ENCODE measurements around the gene NFE2. TPM values are rescaled to one million over a fixed set of nuclear protein-coding genes. Genes with fewer than 3 reads are reported as not detected.
A peak's percentile ranks its signal among the peaks of the same experiment; 100 is the strongest.

Gene NFE2
- polyA plus RNA-seq (2013, experiment 1 of 2): 0.12 TPM
- polyA plus RNA-seq (2013, experiment 2 of 2): 0.10 TPM

- Histone ChIP-seq H4K91ac (ENCODE audit: low read length) (no peak within 1 kb of the TSS), H2AK5ac (ENCODE audit: low read length, severe bottlenecking) (no peak within 1 kb of the TSS), H3K23ac (ENCODE audit: low read length in 2 of 2) (no peak within 1 kb of the TSS), H3K9me3 (ENCODE audit: control insufficient read depth, low read length) (no peaks in the 10 kb centered on the region), H3K36me3 (ENCODE audit: control insufficient read depth in 1 of 2, insufficient read depth in 2 of 2, low read depth in 1 of 2, low read length in 2 of 2) (no peaks in the 10 kb centered on the region), H3K9ac (ENCODE audit: low read length) (peak within 1 kb of the TSS; percentile 57), H4K8ac (ENCODE audit: low read length) (peak within 1 kb of the TSS; percentile 47), H2BK5ac (ENCODE audit: low read depth, low read length, poor library complexity, severe bottlenecking) (no peak within 1 kb of the TSS), H3K4me2 (ENCODE audit: low read length, poor library complexity, severe bottlenecking) (peak within 1 kb of the TSS; percentile 67), H2BK120ac (ENCODE audit: low read depth, low read length) (no peak within 1 kb of the TSS), H3K4ac (ENCODE audit: low read depth in 1 of 2, low read length in 2 of 2) (no peak within 1 kb of the TSS), H3K18ac (ENCODE audit: low read depth in 1 of 2, low read length in 2 of 2) (no peak within 1 kb of the TSS), H3K4me1 (ENCODE audit: control insufficient read depth, insufficient read depth, low read depth, low read length) (peaks cover 14% of the 10 kb centered on the region), H2BK15ac (ENCODE audit: low read depth, poor library complexity, severe bottlenecking) (peak within 1 kb of the TSS; percentile 36), H3K27me3 (ENCODE audit: control insufficient read depth in 1 of 2, insufficient read depth in 1 of 2, low read length in 2 of 2) (peaks cover 18 to 41% of the 10 kb centered on the region in 2 experiments), H3K4me3 (ENCODE audit: insufficient read depth in 1 of 2, low read depth in 1 of 2, low read length in 2 of 2) (peak within 1 kb of the TSS; percentile 26 to 63), H2AFZ (ENCODE audit: low read depth, low read length) (peak within 1 kb of the TSS; percentile 49), H3K27ac (ENCODE audit: low read length, poor library complexity, severe bottlenecking) (no peak within 1 kb of the TSS), H2BK12ac (ENCODE audit: low read length in 2 of 2) (peak within 1 kb of the TSS in 1 of 2 experiments; percentile 49), H3K79me1 (replicated peaks; ENCODE audit: low read length, poor library complexity, severe bottlenecking) (no peaks in the 10 kb centered on the region), H3K14ac (ENCODE audit: low read length in 2 of 2) (no peak within 1 kb of the TSS)
- DNase-seq: peak; percentile 78
- 3% methylated on average over 24 of the region's 26 CpGs for WGBS
These were observed at the start of gene NFE2 for GRCh38 chr12:54300732-54301427. Gene NFE2 (minus strand): TSS chr12:54301015. CDS start chr12:54295248, 5,767 bp downstream.

DNA sequence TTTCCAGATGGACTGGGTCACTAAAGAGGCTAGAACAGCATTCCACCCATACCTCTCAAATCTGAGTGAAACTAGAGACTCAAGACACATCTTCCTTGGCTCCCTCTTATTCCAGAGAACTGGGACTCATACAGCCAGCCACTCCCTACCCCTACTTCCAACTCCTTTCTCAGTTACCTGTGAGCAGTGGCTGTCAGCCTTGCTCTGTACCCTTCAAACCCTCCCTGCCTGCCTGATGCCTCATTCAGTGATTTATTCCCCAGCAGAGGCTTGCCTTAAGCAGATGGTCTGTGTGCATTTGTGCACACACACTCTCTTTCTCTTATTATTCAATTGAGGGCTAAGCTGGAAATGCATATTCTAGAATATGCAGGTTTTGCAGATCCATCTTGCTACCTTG, 48.9 kb upstream of the NFE2 start:
- H4K91ac ChIP-seq (ENCODE audit: low read length): no peak overlapping the region
- no peak overlapping the region for H2BK5ac ChIP-seq (ENCODE audit: low read depth, low read length, poor library complexity, severe bottlenecking)
- H3K18ac ChIP-seq (ENCODE audit: low read depth in 1 of 2, low read length in 2 of 2): no peak overlapping the region
- no peak overlapping the region for H3K23ac ChIP-seq (ENCODE audit: low read length in 2 of 2)
- no peak overlapping the region for H3K4me2 ChIP-seq (ENCODE audit: low read length, poor library complexity, severe bottlenecking)
- no peak overlapping the region for H2BK120ac ChIP-seq (ENCODE audit: low read depth, low read length)
- H3K14ac ChIP-seq (ENCODE audit: low read length in 2 of 2): no peak overlapping the region
- H4K8ac ChIP-seq (ENCODE audit: low read length): no peak overlapping the region
- no peak overlapping the region for H3K4ac ChIP-seq (ENCODE audit: low read depth in 1 of 2, low read length in 2 of 2)
- H3K9ac ChIP-seq (ENCODE audit: low read length): no peak overlapping the region
- H2AFZ ChIP-seq (ENCODE audit: low read depth, low read length): no peak overlapping the region
- DNase-seq: no peak
- no peak overlapping the region for H2BK12ac ChIP-seq (ENCODE audit: low read length in 2 of 2)
- no peak overlapping the region for H3K4me3 ChIP-seq (ENCODE audit: insufficient read depth in 1 of 2, low read depth in 1 of 2, low read length in 2 of 2)
- H2BK15ac ChIP-seq (ENCODE audit: low read depth, poor library complexity, severe bottlenecking): no peak overlapping the region
- no peaks in the 10 kb centered on the region for H3K27me3 ChIP-seq (ENCODE audit: control insufficient read depth in 1 of 2, insufficient read depth in 1 of 2, low read length in 2 of 2)
- peaks cover 13% of the 10 kb centered on the region for H3K4me1 ChIP-seq (ENCODE audit: control insufficient read depth, insufficient read depth, low read depth, low read length)
- no peak overlapping the region for H2AK5ac ChIP-seq (ENCODE audit: low read length, severe bottlenecking)
- H3K79me1 ChIP-seq (replicated peaks; ENCODE audit: low read length, poor library complexity, severe bottlenecking): peaks cover 8% of the 10 kb centered on the region
- no peaks in the 10 kb centered on the region for H3K9me3 ChIP-seq (ENCODE audit: control insufficient read depth, low read length)
- H3K27ac ChIP-seq (ENCODE audit: low read length, poor library complexity, severe bottlenecking): no peak overlapping the region
- peaks cover 48 to 69% of the 10 kb centered on the region in 2 experiments for H3K36me3 ChIP-seq (ENCODE audit: control insufficient read depth in 1 of 2, insufficient read depth in 2 of 2, low read depth in 1 of 2, low read length in 2 of 2)

- H2AFZ ChIP-seq (ENCODE audit: low read depth, low read length): no peak overlapping the region
These were observed 48.2 kb upstream of the NFE2 start for GRCh38 chr12:54349036-54349435.

DNA sequence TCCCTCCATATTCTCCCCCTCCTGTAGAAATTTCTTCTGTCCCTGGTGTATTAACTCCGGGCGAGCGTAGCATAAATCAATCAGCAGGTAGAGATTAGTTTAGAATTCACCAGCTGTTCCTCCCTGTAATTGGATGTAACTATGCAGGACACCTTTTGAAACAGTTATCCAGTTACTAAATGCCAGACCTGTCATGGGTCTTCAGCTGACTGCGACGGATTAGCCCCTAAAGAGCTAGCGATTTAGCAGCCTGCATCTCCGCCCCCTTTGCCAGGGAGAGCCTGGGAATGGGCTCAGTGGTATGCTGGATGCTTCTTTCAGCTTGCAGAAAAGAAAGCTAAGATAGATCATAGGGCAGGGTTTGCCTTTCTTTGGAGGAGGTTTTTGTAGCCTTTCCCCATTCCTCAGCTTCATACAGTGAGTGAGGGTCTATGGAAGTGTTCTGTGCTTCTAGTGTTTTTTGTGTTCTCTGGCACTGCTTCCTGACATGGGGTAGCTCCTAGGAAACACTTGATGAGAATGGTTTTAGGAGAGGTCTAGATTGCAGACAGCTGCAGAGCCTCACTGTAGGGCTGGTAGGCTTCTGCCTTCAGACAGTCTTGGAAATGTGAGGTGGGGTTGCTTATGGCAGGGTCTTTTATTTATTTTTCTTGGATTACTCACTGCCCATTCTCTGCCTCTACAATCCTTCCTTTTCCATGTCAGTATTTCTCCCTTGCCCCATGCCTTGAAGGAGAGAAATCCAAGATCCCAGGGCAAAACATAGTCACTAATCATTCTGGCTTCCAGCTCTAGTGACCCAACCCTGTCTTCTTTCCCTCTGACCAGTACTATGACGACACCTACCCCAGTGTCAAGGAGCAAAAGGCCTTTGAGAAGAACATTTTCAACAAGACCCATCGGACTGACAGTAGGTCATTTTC, 40.8 kb upstream of the NFE2 start:
- no peak overlapping the region for H2BK5ac ChIP-seq (ENCODE audit: low read depth, low read length, poor library complexity, severe bottlenecking)
- no peaks in the 10 kb centered on the region for H3K4me1 ChIP-seq (ENCODE audit: control insufficient read depth, insufficient read depth, low read depth, low read length)

More at GRCh38 chr12:54349036-54349435, 48.2 kb upstream of the NFE2 start:
- no peak overlapping the region for H3K14ac ChIP-seq (ENCODE audit: low read length in 2 of 2)
- H3K27me3 ChIP-seq (ENCODE audit: control insufficient read depth in 1 of 2, insufficient read depth in 1 of 2, low read length in 2 of 2): no peaks in the 10 kb centered on the region
- H3K27ac ChIP-seq (ENCODE audit: low read length, poor library complexity, severe bottlenecking): no peak overlapping the region
- peaks cover 52 to 71% of the 10 kb centered on the region in 2 experiments for H3K36me3 ChIP-seq (ENCODE audit: control insufficient read depth in 1 of 2, insufficient read depth in 2 of 2, low read depth in 1 of 2, low read length in 2 of 2)
- H2AK5ac ChIP-seq (ENCODE audit: low read length, severe bottlenecking): no peak overlapping the region
- no peak overlapping the region for H4K8ac ChIP-seq (ENCODE audit: low read length)
- peaks cover 13% of the 10 kb centered on the region for H3K4me1 ChIP-seq (ENCODE audit: control insufficient read depth, insufficient read depth, low read depth, low read length)
- H3K79me1 ChIP-seq (replicated peaks; ENCODE audit: low read length, poor library complexity, severe bottlenecking): peaks cover 8% of the 10 kb centered on the region
- H3K18ac ChIP-seq (ENCODE audit: low read depth in 1 of 2, low read length in 2 of 2): no peak overlapping the region
- no peak overlapping the region for H3K4ac ChIP-seq (ENCODE audit: low read depth in 1 of 2, low read length in 2 of 2)
- no peak overlapping the region for H3K23ac ChIP-seq (ENCODE audit: low read length in 2 of 2)
- H2BK5ac ChIP-seq (ENCODE audit: low read depth, low read length, poor library complexity, severe bottlenecking): no peak overlapping the region
- H3K9me3 ChIP-seq (ENCODE audit: control insufficient read depth, low read length): no peaks in the 10 kb centered on the region
- no peak overlapping the region for H2BK12ac ChIP-seq (ENCODE audit: low read length in 2 of 2)
- no peak overlapping the region for H2BK120ac ChIP-seq (ENCODE audit: low read depth, low read length)
- H3K4me2 ChIP-seq (ENCODE audit: low read length, poor library complexity, severe bottlenecking): no peak overlapping the region
- H4K91ac ChIP-seq (ENCODE audit: low read length): no peak overlapping the region
- H2BK15ac ChIP-seq (ENCODE audit: low read depth, poor library complexity, severe bottlenecking): no peak overlapping the region
- H3K4me3 ChIP-seq (ENCODE audit: insufficient read depth in 1 of 2, low read depth in 1 of 2, low read length in 2 of 2): no peak overlapping the region
- DNase-seq: no peak
- H3K9ac ChIP-seq (ENCODE audit: low read length): no peak overlapping the region
- 95% methylated on average over 4 of the region's 4 CpGs for WGBS

More for the DNA sequence above, 40.8 kb upstream of the NFE2 start:
- Histone ChIP-seq H3K14ac (ENCODE audit: low read length in 2 of 2) (no peak overlapping the region), H3K27ac (ENCODE audit: low read length, poor library complexity, severe bottlenecking) (no peak overlapping the region), H3K79me1 (replicated peaks; ENCODE audit: low read length, poor library complexity, severe bottlenecking) (peaks cover 41% of the 10 kb centered on the region), H3K4me3 (ENCODE audit: insufficient read depth in 1 of 2, low read depth in 1 of 2, low read length in 2 of 2) (no peak overlapping the region), H2AK5ac (ENCODE audit: low read length, severe bottlenecking) (no peak overlapping the region), H3K36me3 (ENCODE audit: control insufficient read depth in 1 of 2, insufficient read depth in 2 of 2, low read depth in 1 of 2, low read length in 2 of 2) (peaks cover 29 to 59% of the 10 kb centered on the region in 2 experiments), H2BK15ac (ENCODE audit: low read depth, poor library complexity, severe bottlenecking) (no peak overlapping the region), H3K18ac (ENCODE audit: low read depth in 1 of 2, low read length in 2 of 2) (no peak overlapping the region), H4K91ac (ENCODE audit: low read length) (no peak overlapping the region), H3K9ac (ENCODE audit: low read length) (no peak overlapping the region), H2BK12ac (ENCODE audit: low read length in 2 of 2) (no peak overlapping the region), H3K4me2 (ENCODE audit: low read length, poor library complexity, severe bottlenecking) (no peak overlapping the region), H3K23ac (ENCODE audit: low read length in 2 of 2) (no peak overlapping the region), H2AFZ (ENCODE audit: low read depth, low read length) (no peak overlapping the region), H3K4ac (ENCODE audit: low read depth in 1 of 2, low read length in 2 of 2) (no peak overlapping the region), H2BK120ac (ENCODE audit: low read depth, low read length) (no peak overlapping the region), H3K27me3 (ENCODE audit: control insufficient read depth in 1 of 2, insufficient read depth in 1 of 2, low read length in 2 of 2) (no peaks in the 10 kb centered on the region), H3K9me3 (ENCODE audit: control insufficient read depth, low read length) (no peaks in the 10 kb centered on the region), H4K8ac (ENCODE audit: low read length) (no peak overlapping the region)
- peak; percentile 32 for DNase-seq
- WGBS: 67% methylated on average over 8 of the region's 9 CpGs
